C4-2B (cell line): ENCODE measurements around the gene SLFN12.

ENCODE experiments used
- ZFX ChIP-seq: fragments of 450-650 bp; IDR thresholded peaks from 2 replicates; pipeline ENCODE4 v1.6.1; 2017
- TF ChIP-seq, protein P1 (sequence below): fragments of 450-650 bp; conservative IDR thresholded peaks from 2 replicates; pipeline ENCODE4 v1.5.1; 2017; ENCODE audit warnings: mild to moderate bottlenecking

DNA sequence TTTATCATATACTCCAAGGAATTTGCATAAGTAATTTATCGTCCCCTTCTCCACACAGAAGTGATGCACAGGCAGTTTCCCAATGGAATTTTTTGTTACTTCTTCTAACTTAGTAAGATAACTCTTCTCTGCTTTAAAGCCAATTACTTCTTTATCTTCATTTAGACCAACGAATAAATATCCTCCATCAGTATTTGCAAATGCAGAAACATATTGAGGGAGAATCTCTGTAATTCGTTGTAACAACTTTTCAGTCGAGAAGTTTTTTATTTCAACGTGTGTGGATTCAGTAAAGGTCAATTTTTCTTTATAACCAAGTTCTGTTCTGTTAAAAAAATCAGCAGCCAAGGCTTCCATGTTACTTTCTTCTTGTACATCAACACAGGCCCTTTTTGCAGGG, 47.0 kb upstream of the SLFN12 start:
- TF ChIP-seq, protein P1, sequence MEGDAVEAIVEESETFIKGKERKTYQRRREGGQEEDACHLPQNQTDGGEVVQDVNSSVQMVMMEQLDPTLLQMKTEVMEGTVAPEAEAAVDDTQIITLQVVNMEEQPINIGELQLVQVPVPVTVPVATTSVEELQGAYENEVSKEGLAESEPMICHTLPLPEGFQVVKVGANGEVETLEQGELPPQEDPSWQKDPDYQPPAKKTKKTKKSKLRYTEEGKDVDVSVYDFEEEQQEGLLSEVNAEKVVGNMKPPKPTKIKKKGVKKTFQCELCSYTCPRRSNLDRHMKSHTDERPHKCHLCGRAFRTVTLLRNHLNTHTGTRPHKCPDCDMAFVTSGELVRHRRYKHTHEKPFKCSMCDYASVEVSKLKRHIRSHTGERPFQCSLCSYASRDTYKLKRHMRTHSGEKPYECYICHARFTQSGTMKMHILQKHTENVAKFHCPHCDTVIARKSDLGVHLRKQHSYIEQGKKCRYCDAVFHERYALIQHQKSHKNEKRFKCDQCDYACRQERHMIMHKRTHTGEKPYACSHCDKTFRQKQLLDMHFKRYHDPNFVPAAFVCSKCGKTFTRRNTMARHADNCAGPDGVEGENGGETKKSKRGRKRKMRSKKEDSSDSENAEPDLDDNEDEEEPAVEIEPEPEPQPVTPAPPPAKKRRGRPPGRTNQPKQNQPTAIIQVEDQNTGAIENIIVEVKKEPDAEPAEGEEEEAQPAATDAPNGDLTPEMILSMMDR, result no peak
- TF ChIP-seq ZFX, result no peak
